Tibial artery (tissue), 4 donors: Measurements from ENCODE around the gene TNC.

ENCODE experiments used
- DNase-seq, 2 donors: peaks; one replicate each; pipeline ENCODE4 v3.0.0-alpha.2; 2019
- H3K27ac ChIP-seq, 2 donors: fragments of 200-600 bp; sonication (generic) in 1 of 2; 1 replicate in 1 of 2; 2 replicates in 1 of 2; pipeline ENCODE4 v1.5.1; 2018 to 2019; ENCODE audit warnings: mild to moderate bottlenecking in 1 of 2
- H3K27me3 ChIP-seq, 2 donors: fragments of 200-600 bp; sonication (generic) in 1 of 2; one replicate each; pipeline versions ENCODE4 v1.5.1 to v1.6.0; 2016 to 2019
- H3K36me3 ChIP-seq, 3 donors: fragments of 200-600 bp; sonication (generic) in 2 of 3; one replicate each; pipeline ENCODE4 v1.5.1; 2016 to 2019; ENCODE audit warnings: mild to moderate bottlenecking in 2 of 3
- H3K4me1 ChIP-seq, 4 donors: fragments of 200-600 bp; sonication (generic) in 2 of 4; 1 replicate in 3 of 4; 2 replicates in 1 of 4; pipeline ENCODE4 v1.5.1; 2016 to 2019
- H3K4me3 ChIP-seq, 2 donors: fragments of 200-600 bp; sonication (generic) in 1 of 2; 1 replicate in 1 of 2; 2 replicates in 1 of 2; pipeline ENCODE4 v1.5.1; 2018 to 2019; ENCODE audit warnings: mild to moderate bottlenecking in 2 of 2
- H3K9me3 ChIP-seq, 3 donors: fragments of 200-600 bp; sonication (generic) in 1 of 3; one replicate each; pipeline ENCODE4 v1.5.1; 2016 to 2019
- intact Hi-C: fragments of 100-400 bp; cut with DNase I; formaldehyde crosslinking; loops from one replicate; pipeline ENCODE4 v1.15.0; 2023; ENCODE audit warnings: low total_unique reads
- TF ChIP-seq, protein P1 (sequence below), 2 experiments: fragments of 200-600 bp in 1 of 2; fragments of 450-650 bp in 1 of 2; IDR thresholded peaks; one replicate each; pipeline ENCODE4 v1.5.1; 2017 to 2019; ENCODE audit warnings: antibody characterized with exemption in 2 of 2, mild to moderate bottlenecking in 1 of 2, moderate library complexity in 1 of 2

TNC gene

DNA sequence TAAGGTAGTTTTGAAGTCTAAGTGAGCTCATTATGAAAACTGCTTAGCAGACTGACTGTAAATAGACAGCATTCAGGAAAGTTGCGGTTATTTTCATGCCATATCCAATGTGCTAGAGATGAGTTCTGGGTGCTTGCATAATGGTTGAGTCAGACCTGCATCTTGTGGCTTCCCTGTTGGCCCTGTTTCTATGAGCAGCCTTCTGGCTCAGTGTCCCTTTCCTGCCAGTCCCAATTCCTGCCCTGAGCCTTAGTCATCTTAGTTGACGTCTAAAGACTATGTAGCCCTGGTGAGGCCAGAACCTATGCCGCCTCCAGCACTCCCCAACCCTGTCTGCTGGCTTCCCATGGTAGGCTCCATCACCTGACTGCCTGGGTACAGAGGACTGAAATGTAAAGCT lies 111.3 kb downstream of the TNC start:
- DNase-seq, result no peak
- Histone ChIP-seq H3K9me3 (no peaks in the 10 kb centered on the region), H3K4me3 (no peak overlapping the region), H3K36me3 (no peaks in the 10 kb centered on the region), H3K4me1 (no peaks in the 10 kb centered on the region), H3K27me3 (no peaks in the 10 kb centered on the region), H3K27ac (no peak overlapping the region)
- intact Hi-C loops, result no loop called here
- TF ChIP-seq, protein P1, sequence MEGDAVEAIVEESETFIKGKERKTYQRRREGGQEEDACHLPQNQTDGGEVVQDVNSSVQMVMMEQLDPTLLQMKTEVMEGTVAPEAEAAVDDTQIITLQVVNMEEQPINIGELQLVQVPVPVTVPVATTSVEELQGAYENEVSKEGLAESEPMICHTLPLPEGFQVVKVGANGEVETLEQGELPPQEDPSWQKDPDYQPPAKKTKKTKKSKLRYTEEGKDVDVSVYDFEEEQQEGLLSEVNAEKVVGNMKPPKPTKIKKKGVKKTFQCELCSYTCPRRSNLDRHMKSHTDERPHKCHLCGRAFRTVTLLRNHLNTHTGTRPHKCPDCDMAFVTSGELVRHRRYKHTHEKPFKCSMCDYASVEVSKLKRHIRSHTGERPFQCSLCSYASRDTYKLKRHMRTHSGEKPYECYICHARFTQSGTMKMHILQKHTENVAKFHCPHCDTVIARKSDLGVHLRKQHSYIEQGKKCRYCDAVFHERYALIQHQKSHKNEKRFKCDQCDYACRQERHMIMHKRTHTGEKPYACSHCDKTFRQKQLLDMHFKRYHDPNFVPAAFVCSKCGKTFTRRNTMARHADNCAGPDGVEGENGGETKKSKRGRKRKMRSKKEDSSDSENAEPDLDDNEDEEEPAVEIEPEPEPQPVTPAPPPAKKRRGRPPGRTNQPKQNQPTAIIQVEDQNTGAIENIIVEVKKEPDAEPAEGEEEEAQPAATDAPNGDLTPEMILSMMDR (IDR thresholded peaks at IDR 0.05), result no peak

DNA sequence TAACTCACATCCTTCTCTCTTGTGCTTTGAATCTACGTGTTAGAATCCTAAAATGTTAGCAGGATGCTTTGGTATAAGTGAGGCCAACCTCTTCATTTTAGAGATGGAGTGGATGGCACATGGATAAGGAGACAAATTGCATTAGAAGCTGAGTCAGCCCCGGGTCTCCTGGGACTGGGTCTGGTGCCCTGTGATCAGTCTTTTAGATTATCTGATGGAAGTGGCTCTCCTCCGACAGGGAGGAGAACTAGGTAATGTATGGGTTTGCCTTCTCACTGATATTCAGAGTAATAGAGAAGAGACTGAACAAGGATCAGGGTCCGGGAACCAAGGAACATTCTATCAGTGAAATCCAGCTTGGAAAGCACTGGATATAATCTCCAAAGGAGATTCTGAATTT lies 112.6 kb downstream of the TNC start:
- TF ChIP-seq, protein P1 (IDR thresholded peaks at IDR 0.05), result no peak
- intact Hi-C loops, result no loop called here
- no peaks in the 10 kb centered on the region for H3K9me3 ChIP-seq

DNA sequence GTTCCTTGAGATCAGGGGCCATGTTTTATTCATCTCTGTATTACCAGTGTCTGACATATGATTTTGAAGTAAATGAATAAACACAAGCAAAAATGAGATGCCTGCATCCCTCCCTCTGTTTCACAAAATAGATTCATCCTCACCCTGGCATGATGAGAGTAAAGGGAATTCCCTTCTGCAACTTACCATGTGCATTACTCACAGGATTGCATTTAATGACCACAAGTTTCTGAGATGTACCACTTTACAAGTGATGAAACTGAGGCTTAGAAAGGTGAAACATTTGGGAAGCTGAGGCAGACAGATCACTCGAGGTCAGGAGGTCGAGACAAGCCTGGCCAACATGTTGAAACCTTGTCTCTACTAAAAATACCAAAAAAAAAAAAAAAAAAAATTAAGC lies 113.4 kb downstream of the TNC start:
- intact Hi-C loops, result no loop called here
- no peaks in the 10 kb centered on the region for H3K4me1 ChIP-seq
- no peaks in the 10 kb centered on the region for H3K9me3 ChIP-seq
- H3K36me3 ChIP-seq, result no peaks in the 10 kb centered on the region
- no peak overlapping the region for H3K27ac ChIP-seq
- peaks cover 0 to 6% of the 10 kb centered on the region in 2 donors for H3K27me3 ChIP-seq
- TF ChIP-seq, protein P1 (IDR thresholded peaks at IDR 0.05), result no peak
- DNase-seq, result no peak
- H3K4me3 ChIP-seq, result no peak overlapping the region

More for the DNA sequence above, 112.6 kb downstream of the TNC start:
- Histone ChIP-seq H3K27me3 (no peaks in the 10 kb centered on the region), H3K27ac (no peak overlapping the region), H3K36me3 (no peaks in the 10 kb centered on the region), H3K4me1 (no peaks in the 10 kb centered on the region), H3K4me3 (no peak overlapping the region)
- DNase-seq, result no peak

DNA sequence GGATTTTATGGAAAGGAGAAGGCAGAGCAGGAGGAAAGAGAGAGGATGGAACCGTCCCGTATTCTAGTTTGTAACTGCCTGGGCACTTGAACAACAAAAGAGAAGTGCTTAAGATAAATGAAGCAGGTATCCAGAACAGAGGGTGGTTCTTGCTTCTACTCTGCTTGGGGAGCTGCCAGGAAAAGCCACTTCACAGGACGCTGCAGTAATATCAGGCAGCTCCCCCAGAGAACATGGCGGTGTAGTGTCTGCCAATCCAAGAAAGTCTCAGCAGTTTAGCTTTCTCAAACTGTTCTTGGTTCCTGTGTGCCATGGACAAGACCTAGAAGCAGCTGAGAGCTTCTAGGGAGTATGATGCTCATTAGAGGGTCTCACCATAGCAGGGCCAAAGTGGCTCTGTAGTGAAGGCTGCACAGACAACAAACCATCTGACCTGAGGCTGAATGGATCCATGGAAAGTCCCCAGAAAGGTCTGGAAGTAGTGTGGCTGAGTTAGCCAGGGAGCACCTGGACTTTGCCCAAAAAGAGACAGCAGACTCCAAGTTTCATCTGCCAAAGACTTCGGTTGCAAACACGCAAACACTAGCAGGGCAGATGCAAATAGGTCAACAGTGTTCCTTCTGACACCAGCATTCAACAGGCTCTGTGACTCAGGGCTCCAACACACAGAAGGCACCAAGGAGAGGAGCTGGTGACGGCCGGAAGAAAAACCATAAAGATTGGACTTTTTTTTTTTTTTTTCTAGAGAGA lies 115.4 kb downstream of the TNC start:
- TF ChIP-seq, protein P1 (IDR thresholded peaks at IDR 0.05), result no peak
- H3K4me1 ChIP-seq, result no peaks in the 10 kb centered on the region
- H3K36me3 ChIP-seq, result no peaks in the 10 kb centered on the region
- H3K27ac ChIP-seq, result no peak overlapping the region
- H3K4me3 ChIP-seq, result no peak overlapping the region
- H3K9me3 ChIP-seq, result no peaks in the 10 kb centered on the region
- intact Hi-C loops, result no loop called here
- H3K27me3 ChIP-seq, result peaks cover 0 to 6% of the 10 kb centered on the region in 2 donors
- no peak for DNase-seq

DNA sequence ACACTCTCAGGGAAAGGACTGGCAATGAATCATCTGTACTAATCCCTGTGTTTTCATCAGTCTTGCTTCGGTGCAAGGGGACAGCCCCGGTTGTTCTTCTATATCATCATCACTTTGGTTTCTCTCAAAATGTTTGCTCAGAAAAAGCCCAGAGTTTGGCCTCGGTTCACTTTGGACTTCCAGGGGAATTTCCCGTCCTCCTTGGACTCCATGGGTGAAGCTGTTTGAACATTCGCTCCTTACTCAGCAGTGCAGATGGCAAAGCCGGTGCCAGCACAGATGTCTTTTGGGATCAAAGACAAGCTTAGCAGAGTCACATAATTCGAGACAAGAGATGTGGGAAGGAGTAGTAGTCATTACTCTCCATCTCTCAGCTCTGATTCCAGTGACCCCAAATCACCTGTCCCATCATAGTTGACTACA lies 117.7 kb downstream of the TNC start:
- H3K4me3 ChIP-seq, result no peak overlapping the region
- TF ChIP-seq, protein P1 (IDR thresholded peaks at IDR 0.05), result no peak
- no peaks in the 10 kb centered on the region for H3K4me1 ChIP-seq
- no peaks in the 10 kb centered on the region for H3K36me3 ChIP-seq
- no peak for DNase-seq
- no peaks in the 10 kb centered on the region for H3K9me3 ChIP-seq
- no peak overlapping the region for H3K27ac ChIP-seq
- H3K27me3 ChIP-seq, result peaks cover 0 to 6% of the 10 kb centered on the region in 2 donors
- intact Hi-C loops, result no loop called here
